ENCODE data around the gene TAOK3. TPM values are rescaled to one million over a fixed set of nuclear protein-coding genes. Genes with fewer than 3 reads are reported as not detected.

TAOK3 gene
- total and polyA plus RNA-seq, 9 of the 15 experiments (the other 6 are each of a cell fraction or from before 2014, with no cell fraction given) = 24.3 to 83.5 (median 47.1) TPM

- TF ChIP-seq MAX (CRISPR knock-in tag; IDR thresholded peaks at IDR 0.05) (no peak; the same call in 1 of the 2 replicates), TGIF2 (CRISPR knock-in tag; IDR thresholded peaks at IDR 0.05) (no peak), NR2F6 (CRISPR knock-in tag; IDR thresholded peaks at IDR 0.05) (no peak), SRSF9 (IDR thresholded peaks at IDR 0.05; ENCODE audit: borderline replicate concordance, low read depth, low read length) (no peak), MTA2 (IDR thresholded peaks at IDR 0.05; ENCODE audit: low read depth) (no peak), MCM3 (IDR thresholded peaks at IDR 0.05) (no peak), GMEB1 (CRISPR knock-in tag; IDR thresholded peaks at IDR 0.05) (peak; percentile 63), SMARCC2 (IDR thresholded peaks at IDR 0.05; ENCODE audit: low read depth) (no peak), PPARD (CRISPR knock-in tag; IDR thresholded peaks at IDR 0.05) (no peak), ZNF165 (CRISPR knock-in tag; IDR thresholded peaks at IDR 0.05; ENCODE audit: borderline replicate concordance) (no peak), NFE2L1 (tag; IDR thresholded peaks at IDR 0.05; ENCODE audit: borderline replicate concordance, low read depth) (no peak), ZNF76 (CRISPR knock-in tag; IDR thresholded peaks at IDR 0.05; ENCODE audit: borderline replicate concordance) (no peak; the same call in 1 of the 2 replicates), ZNF253 (CRISPR knock-in tag; conservative IDR thresholded peaks at IDR 0.05) (no peak), CBFA2T3 (IDR thresholded peaks at IDR 0.05) (no peak), JUNB (CRISPR knock-in tag; conservative IDR thresholded peaks at IDR 0.05) (no peak), SMARCA4 (IDR thresholded peaks at IDR 0.05) (no peak), NR3C1 (CRISPR knock-in tag; IDR thresholded peaks at IDR 0.05) (0 out of 2 replicates have a peak, but pooled peaks have one; percentile 53), MEF2A (IDR thresholded peaks at IDR 0.05; ENCODE audit: control insufficient read depth, low read depth, low read length) (no peak), ZNF589 (CRISPR knock-in tag; IDR thresholded peaks at IDR 0.05; ENCODE audit: low read depth) (no peak), THRAP3 (IDR thresholded peaks at IDR 0.05; ENCODE audit: borderline replicate concordance) (no peak), ZBTB11 (CRISPR knock-in tag; IDR thresholded peaks at IDR 0.05) (peak in 1 of 3 experiments; percentile 61; a peak in 2 of 6 replicates), ELF1 (tag; IDR thresholded peaks at IDR 0.05) (peak; percentile 100), RBM17 (IDR thresholded peaks at IDR 0.05; ENCODE audit: borderline replicate concordance, low read depth, low read length) (no peak), ZNF316 (IDR thresholded peaks at IDR 0.05) (no peak), ZNF311 (CRISPR knock-in tag; IDR thresholded peaks at IDR 0.05) (no peak)
These were observed 3.6 kb upstream of the TAOK3 start, which contains the start of gene SUDS3 (continued) for GRCh38 chr12:118376089-118377020.

All from K562 (cell line).